Colonic mucosa (tissue), 4 donors: Measurements from ENCODE around the gene ID2. TPM values are rescaled to one million over a fixed set of nuclear protein-coding genes. Genes with fewer than 3 reads are reported as not detected.

ENCODE experiments used
- DNase-seq: peaks from one replicate; pipeline ENCODE4 v3.0.0-alpha.2; 2020
- H3K27ac ChIP-seq: fragments of 200-600 bp; one replicate; pipeline ENCODE4 v1.8.0; 2021
- H3K27me3 ChIP-seq: fragments of 200-600 bp; one replicate; pipeline ENCODE4 v1.8.0; 2021
- H3K36me3 ChIP-seq: fragments of 200-600 bp; one replicate; pipeline ENCODE4 v1.8.0; 2021
- H3K4me1 ChIP-seq: fragments of 200-600 bp; one replicate; pipeline ENCODE4 v1.8.0; 2021; ENCODE audit warnings: mild to moderate bottlenecking
- H3K4me3 ChIP-seq: fragments of 200-600 bp; one replicate; pipeline ENCODE4 v1.8.0; 2021
- H3K9ac ChIP-seq, 2 donors: one replicate each; pipeline ENCODE4 v1.7.0; 2013; ENCODE audit warnings: control low read depth in 2 of 2, low read depth in 2 of 2, low read length in 2 of 2
- H3K9me3 ChIP-seq: fragments of 200-600 bp; one replicate; pipeline ENCODE4 v1.8.0; 2021
- intact Hi-C: fragments of 100-400 bp; cut with DNase I; formaldehyde crosslinking; loops from one replicate; pipeline ENCODE4 v1.14.1; 2022
- total RNA-seq, 2 donors: library from RNA; stranded (reverse); fragmentation: NEBNext Ultra II Directional in 1 of 2; extraction: Animal tissue kit (Norgen Biotek cat#: 25700) in 1 of 2; gene quantifications; one replicate each; pipeline ENCODE4 v1.2.1, GENCODE V29; 2021
- TF ChIP-seq, protein P1 (sequence below): fragments of 200-600 bp; IDR thresholded peaks from one replicate; pipeline ENCODE4 v1.8.0; 2022; ENCODE audit warnings: antibody characterized with exemption, mild to moderate bottlenecking
- donor health status: healthy.
- donor health status: DM: no; HTN: no; CAD: no.
- donor health status: DM: no; HTN: no; CAD: no.

The ID2 gene
- total RNA-seq, 2 donors from 2014 or later = 100.0 to 108 TPM

- TF ChIP-seq, protein P1, sequence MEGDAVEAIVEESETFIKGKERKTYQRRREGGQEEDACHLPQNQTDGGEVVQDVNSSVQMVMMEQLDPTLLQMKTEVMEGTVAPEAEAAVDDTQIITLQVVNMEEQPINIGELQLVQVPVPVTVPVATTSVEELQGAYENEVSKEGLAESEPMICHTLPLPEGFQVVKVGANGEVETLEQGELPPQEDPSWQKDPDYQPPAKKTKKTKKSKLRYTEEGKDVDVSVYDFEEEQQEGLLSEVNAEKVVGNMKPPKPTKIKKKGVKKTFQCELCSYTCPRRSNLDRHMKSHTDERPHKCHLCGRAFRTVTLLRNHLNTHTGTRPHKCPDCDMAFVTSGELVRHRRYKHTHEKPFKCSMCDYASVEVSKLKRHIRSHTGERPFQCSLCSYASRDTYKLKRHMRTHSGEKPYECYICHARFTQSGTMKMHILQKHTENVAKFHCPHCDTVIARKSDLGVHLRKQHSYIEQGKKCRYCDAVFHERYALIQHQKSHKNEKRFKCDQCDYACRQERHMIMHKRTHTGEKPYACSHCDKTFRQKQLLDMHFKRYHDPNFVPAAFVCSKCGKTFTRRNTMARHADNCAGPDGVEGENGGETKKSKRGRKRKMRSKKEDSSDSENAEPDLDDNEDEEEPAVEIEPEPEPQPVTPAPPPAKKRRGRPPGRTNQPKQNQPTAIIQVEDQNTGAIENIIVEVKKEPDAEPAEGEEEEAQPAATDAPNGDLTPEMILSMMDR = no peak
- no peaks in the 10 kb centered on the region for H3K4me1 ChIP-seq
- H3K27me3 ChIP-seq = no peaks in the 10 kb centered on the region
- H3K27ac ChIP-seq = peak overlapping the region; percentile 93
- intact Hi-C loops = loop anchor here (5.0 to 10.0 kb wide), 3 partner anchors 57 to 230 kb away; no protein-coding TSS in a partner anchor
- H3K9ac ChIP-seq = peak overlapping the region; percentile 77 to 89
- peak overlapping the region; percentile 81 for H3K4me3 ChIP-seq
- peak; percentile 58 for DNase-seq
- no peaks in the 10 kb centered on the region for H3K36me3 ChIP-seq
- no peaks in the 10 kb centered on the region for H3K9me3 ChIP-seq
Observed at GRCh38 chr2:8684540-8684877, 2.7 kb downstream of the ID2 start.

DNA sequence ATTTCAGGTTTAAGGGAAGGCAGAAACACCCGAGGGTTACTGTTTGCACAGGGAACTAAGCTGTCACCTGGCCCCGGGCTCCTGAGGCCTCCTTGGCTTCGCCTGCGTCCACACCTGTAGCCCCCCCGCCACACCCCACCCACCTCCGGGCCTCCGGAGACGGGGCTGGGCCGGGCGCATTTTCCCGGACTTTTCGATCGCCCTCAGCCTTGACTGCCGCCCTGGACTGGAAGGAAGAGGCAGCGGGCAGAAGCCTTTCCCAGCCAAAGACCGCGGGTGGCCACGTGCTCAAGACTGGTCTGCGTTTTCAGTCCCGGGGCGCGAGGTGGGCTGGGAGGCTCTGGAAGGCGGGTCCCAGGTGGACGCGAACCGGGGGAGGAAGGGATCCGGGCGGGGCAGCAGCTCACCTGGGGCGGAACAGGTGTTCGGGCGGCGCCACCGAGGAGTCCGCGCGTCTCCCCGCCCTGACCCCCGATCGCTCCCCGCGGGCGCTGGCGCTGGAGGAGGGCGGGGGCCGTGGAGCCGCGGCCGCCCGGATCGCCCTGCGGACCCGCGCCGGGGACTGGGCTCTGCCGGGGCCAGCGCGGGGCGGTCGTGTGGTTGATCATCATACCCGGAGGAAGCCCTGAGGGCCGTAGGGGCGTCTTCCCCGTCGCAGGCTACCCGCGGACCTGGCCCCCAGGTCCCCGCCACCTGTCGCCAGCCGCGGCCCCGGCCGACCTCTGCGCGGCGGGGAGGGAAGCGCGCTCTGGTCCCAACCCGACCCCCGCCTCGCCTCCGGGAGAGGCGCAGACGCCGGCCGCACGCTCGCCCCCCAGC, 3.2 kb downstream of the ID2 start:
- H3K36me3 ChIP-seq = no peaks in the 10 kb centered on the region
- H3K27ac ChIP-seq = peak overlapping the region; percentile 93
- H3K4me1 ChIP-seq = no peaks in the 10 kb centered on the region
- intact Hi-C loops = loop anchor here (5.0 to 10.0 kb wide), 4 partner anchors 58 to 1478 kb away; no protein-coding TSS in a partner anchor
- peak; percentile 89 for DNase-seq
- peak overlapping the region; percentile 77 to 89 for H3K9ac ChIP-seq
- no peaks in the 10 kb centered on the region for H3K9me3 ChIP-seq
- TF ChIP-seq, protein P1 = no peak
- H3K4me3 ChIP-seq = peak overlapping the region; percentile 81
- no peaks in the 10 kb centered on the region for H3K27me3 ChIP-seq

GRCh38 chr2:8685697-8686358, 4.0 kb downstream of the ID2 start:
- intact Hi-C loops = loop anchor here (2.0 to 10.0 kb wide), 4 partner anchors 191 to 1479 kb away; no protein-coding TSS in a partner anchor

DNA sequence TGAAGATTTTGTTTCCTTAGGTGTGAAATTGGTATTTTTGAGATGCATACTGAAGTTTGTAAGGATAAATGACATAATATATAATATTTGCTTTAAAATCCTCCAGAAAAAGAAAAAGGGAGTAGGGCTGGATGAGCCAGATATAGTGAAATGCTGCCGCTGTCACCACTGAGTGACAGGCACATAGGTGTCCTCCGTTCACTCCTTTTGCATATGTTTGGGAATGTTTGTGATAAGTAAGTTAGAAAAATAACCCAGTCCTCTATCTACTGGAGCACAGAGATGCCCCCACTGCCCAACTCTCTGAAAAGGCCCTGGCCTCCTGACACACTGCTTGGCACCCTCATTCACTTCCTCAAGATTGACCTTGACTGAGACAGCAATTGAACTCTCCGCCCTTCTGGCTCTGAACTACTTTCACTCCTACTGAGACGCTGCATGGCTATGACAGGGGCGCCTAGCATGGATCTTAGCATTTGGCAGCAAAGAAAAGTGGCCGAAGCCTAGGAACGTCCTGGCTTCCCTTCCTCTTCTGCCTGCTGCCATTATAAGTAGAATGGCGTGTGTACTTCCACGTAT, 10.1 kb downstream of the ID2 start:
- H3K27me3 ChIP-seq = no peaks in the 10 kb centered on the region
- intact Hi-C loops = loop anchor here (10.0 kb wide), 1 partner anchor 73 kb away; no protein-coding TSS in a partner anchor
- H3K9ac ChIP-seq = no peak overlapping the region
- no peak for DNase-seq
- no peak overlapping the region for H3K4me3 ChIP-seq
- no peaks in the 10 kb centered on the region for H3K36me3 ChIP-seq
- H3K9me3 ChIP-seq = no peaks in the 10 kb centered on the region
- TF ChIP-seq, protein P1 = no peak
- H3K4me1 ChIP-seq = no peaks in the 10 kb centered on the region
- no peak overlapping the region for H3K27ac ChIP-seq

More at GRCh38 chr2:8685697-8686358, 4.0 kb downstream of the ID2 start:
- peak overlapping the region; percentile 77 to 89 for H3K9ac ChIP-seq
- H3K9me3 ChIP-seq = no peaks in the 10 kb centered on the region
- TF ChIP-seq, protein P1 = peak; percentile 98
- no peaks in the 10 kb centered on the region for H3K4me1 ChIP-seq
- H3K27me3 ChIP-seq = no peaks in the 10 kb centered on the region
- no peaks in the 10 kb centered on the region for H3K36me3 ChIP-seq
- DNase-seq = peak; percentile 76
- peak overlapping the region; percentile 81 for H3K4me3 ChIP-seq
- peak overlapping the region; percentile 93 for H3K27ac ChIP-seq

GRCh38 chr2:8692783-8693156, 10.9 kb downstream of the ID2 start:
- Histone ChIP-seq H3K27me3 (no peaks in the 10 kb centered on the region), H3K9me3 (no peaks in the 10 kb centered on the region), H3K4me3 (peak overlapping the region; percentile 26), H3K36me3 (no peaks in the 10 kb centered on the region), H3K9ac (peak overlapping the region in 1 of 2 donors; percentile 73), H3K27ac (no peak overlapping the region), H3K4me1 (no peaks in the 10 kb centered on the region)
- TF ChIP-seq, protein P1 = no peak
- no peak for DNase-seq
- intact Hi-C loops = loop anchor here (10.0 kb wide), 1 partner anchor 72 kb away; no protein-coding TSS in a partner anchor
